ENCODE measurements around the gene ALDOB.

The ALDOB gene

GRCh38 chr9:101435601-101436079 lies at the start of gene ALDOB:
ALDOB (minus strand) TSS chr9:101435774; CDS start chr9:101430887, 4,887 bp downstream.
- no peak within 1 kb of the TSS for H3K4me3 ChIP-seq (ENCODE audit: control insufficient read depth, low read depth, low read length)
- no peak for DNase-seq (ENCODE audit: low read depth)
- TF ChIP-seq CTCF (conservative IDR thresholded peaks at IDR 0.05; ENCODE audit: control insufficient read depth, insufficient read depth, low read depth, low read length) = no peak

- no peak overlapping the region for H3K4me3 ChIP-seq (ENCODE audit: control insufficient read depth, low read depth, low read length)
- no peak for DNase-seq (ENCODE audit: low read depth)
- TF ChIP-seq CTCF (conservative IDR thresholded peaks at IDR 0.05; ENCODE audit: control insufficient read depth, insufficient read depth, low read depth, low read length) = no peak
Observed at GRCh38 chr9:101484046-101484445, 48.5 kb upstream of the ALDOB start.

GRCh38 chr9:101481261-101481660 lies 45.7 kb upstream of the ALDOB start:
- DNase-seq (ENCODE audit: low read depth) = no peak
- no peak for TF ChIP-seq CTCF (conservative IDR thresholded peaks at IDR 0.05; ENCODE audit: control insufficient read depth, insufficient read depth, low read depth, low read length)
- H3K4me3 ChIP-seq (ENCODE audit: control insufficient read depth, low read depth, low read length) = no peak overlapping the region

- no peak for TF ChIP-seq CTCF (conservative IDR thresholded peaks at IDR 0.05; ENCODE audit: control insufficient read depth, insufficient read depth, low read depth, low read length)
- DNase-seq (ENCODE audit: low read depth) = no peak
- H3K4me3 ChIP-seq (ENCODE audit: control insufficient read depth, low read depth, low read length) = no peak overlapping the region
Observed at GRCh38 chr9:101480386-101480785, 44.8 kb upstream of the ALDOB start.

GRCh38 chr9:101479338-101480030 lies 43.9 kb upstream of the ALDOB start:
- H3K4me3 ChIP-seq (ENCODE audit: control insufficient read depth, low read depth, low read length) = no peak overlapping the region
- no peak for TF ChIP-seq CTCF (conservative IDR thresholded peaks at IDR 0.05; ENCODE audit: control insufficient read depth, insufficient read depth, low read depth, low read length)
- no peak for DNase-seq (ENCODE audit: low read depth)

GRCh38 chr9:101478906-101479305 lies 43.3 kb upstream of the ALDOB start:
- TF ChIP-seq CTCF (conservative IDR thresholded peaks at IDR 0.05; ENCODE audit: control insufficient read depth, insufficient read depth, low read depth, low read length) = no peak
- H3K4me3 ChIP-seq (ENCODE audit: control insufficient read depth, low read depth, low read length) = no peak overlapping the region
- DNase-seq (ENCODE audit: low read depth) = no peak
